HG03196 (cell line): ENCODE data around the gene UPF3A.
"Not testable (repeated sequence)": the region's sequence is repeated elsewhere in the genome, so short reads cannot be mapped to it uniquely, and the experiment has no call there.

Experiments
- ATAC-seq: cut with Tn5 transposase; IDR thresholded peaks from one replicate; pipeline ENCODE4 v1.9.1; 2021; ENCODE audit not compliant: unreplicated experiment

The UPF3A gene

GRCh38 chr13:114333881-114334280 lies 52.5 kb downstream of the UPF3A start:
- not testable (repeated sequence) for ATAC-seq

- ATAC-seq: no peak
These were observed 53.1 kb downstream of the UPF3A start for GRCh38 chr13:114334305-114335053.

DNA sequence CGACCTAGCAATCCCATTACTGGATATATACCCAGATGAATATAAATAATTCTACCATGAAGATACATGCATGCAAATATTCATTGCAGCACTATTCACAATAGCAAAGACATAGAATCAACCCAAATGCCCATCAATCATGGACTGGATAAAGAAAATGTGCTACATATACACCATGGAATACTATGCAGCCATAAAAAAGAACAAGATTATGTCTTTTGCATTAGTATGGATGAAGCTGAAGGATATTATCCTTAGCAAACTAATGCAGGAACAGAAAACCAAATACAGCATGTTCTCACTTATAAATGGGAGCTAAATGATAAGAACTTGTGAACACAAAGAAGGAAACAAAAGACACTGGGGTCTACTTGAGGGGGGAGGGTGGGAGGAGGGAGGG lies 55.1 kb downstream of the UPF3A start:
- not testable (repeated sequence) for ATAC-seq

- no peak for ATAC-seq
These were observed 57.6 kb downstream of the UPF3A start for GRCh38 chr13:114338959-114339358.

- ATAC-seq: no peak
These were observed 58.6 kb downstream of the UPF3A start for GRCh38 chr13:114339857-114340534.

DNA sequence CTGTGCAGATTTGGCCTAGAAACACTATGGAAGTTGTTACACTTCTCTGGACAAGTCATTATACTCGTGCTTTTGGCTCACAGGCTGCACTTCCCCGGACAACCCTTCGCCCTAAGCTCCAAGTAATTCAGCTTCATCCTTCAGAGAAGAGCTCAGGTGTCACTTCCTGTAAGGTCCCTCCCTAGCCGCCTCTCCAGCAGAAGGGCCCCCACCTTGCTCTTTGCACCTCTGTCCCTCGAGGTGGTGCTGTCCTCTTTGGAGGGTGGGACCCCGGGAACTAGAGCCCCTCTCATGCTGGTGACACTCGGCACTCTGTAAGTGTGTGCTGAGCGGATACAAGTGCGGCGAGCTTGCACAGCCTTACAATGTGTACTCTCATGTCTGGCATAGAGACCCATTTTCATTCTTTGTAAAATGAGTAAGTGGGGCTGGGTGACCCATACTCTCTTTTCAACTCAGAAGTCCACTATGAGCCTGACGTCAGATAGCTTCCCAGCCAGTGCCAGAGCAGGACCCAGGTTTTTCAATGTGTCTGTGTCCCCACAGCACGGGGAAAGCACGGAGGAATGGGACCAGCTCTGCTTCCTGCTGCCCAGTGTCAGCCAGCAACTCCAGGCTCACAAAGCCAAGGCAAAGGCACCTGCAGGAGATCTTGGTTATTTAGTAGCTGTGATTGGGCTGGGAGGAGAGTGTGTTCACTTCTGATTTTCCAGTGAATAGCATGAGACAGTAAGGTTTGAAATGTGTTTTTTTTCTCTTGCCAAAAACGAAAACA lies 59.8 kb downstream of the UPF3A start:
- no peak for ATAC-seq

- not testable (repeated sequence) for ATAC-seq
These were observed 65.9 kb downstream of the UPF3A start for GRCh38 chr13:114347256-114347655.

- ATAC-seq: not testable (repeated sequence)
These were observed 71.4 kb downstream of the UPF3A start for GRCh38 chr13:114352763-114353162.

GRCh38 chr13:114353382-114353781 lies 72.0 kb downstream of the UPF3A start:
- not testable (repeated sequence) for ATAC-seq
